Kidney epithelial cell (primary cell): ENCODE measurements around the gene ARSG. TPM values are rescaled to one million over a fixed set of nuclear protein-coding genes. Genes with fewer than 3 reads are reported as not detected.
A peak's percentile ranks its signal among the peaks of the same experiment; 100 is the strongest.
"Not testable (repeated sequence)": the region's sequence is repeated elsewhere in the genome, so short reads cannot be mapped to it uniquely, and the experiment has no call there.

ENCODE experiments used
- DNase-seq: peaks from one replicate; pipeline ENCODE4 v3.0.0-alpha.2; 2010; ENCODE audit warnings: low read depth
- H3K27me3 ChIP-seq: 2 replicates; pipeline ENCODE4 v1.6.0; 2011; ENCODE audit warnings: low read length; ENCODE audit not compliant: control insufficient read depth, insufficient read depth
- H3K36me3 ChIP-seq: 2 replicates; pipeline ENCODE4 v1.5.1; 2011; ENCODE audit warnings: low read length; ENCODE audit not compliant: control insufficient read depth, insufficient read depth
- H3K4me3 ChIP-seq: 2 replicates; pipeline ENCODE4 v1.5.1; 2011; ENCODE audit warnings: low read depth, mild to moderate bottlenecking, control low read depth, low read length
- total RNA-seq: library from RNA; depleted of rRNA; stranded (reverse); fragments of >200 nt; gene quantifications from 2 replicates; pipeline ENCODE4 v1.2.3, GENCODE V29; 2015
- TF ChIP-seq, protein P1 (sequence below): IDR thresholded peaks from 2 replicates; pipeline ENCODE4 v1.5.1; 2011; ENCODE audit warnings: mild to moderate bottlenecking, moderate library complexity, low read length, control low read depth, inconsistent platforms; ENCODE audit not compliant: insufficient read depth, poor library complexity, severe bottlenecking

Gene ARSG
- total RNA-seq, 1 donor from 2014 or later: 2.9 TPM

- TF ChIP-seq, protein P1, sequence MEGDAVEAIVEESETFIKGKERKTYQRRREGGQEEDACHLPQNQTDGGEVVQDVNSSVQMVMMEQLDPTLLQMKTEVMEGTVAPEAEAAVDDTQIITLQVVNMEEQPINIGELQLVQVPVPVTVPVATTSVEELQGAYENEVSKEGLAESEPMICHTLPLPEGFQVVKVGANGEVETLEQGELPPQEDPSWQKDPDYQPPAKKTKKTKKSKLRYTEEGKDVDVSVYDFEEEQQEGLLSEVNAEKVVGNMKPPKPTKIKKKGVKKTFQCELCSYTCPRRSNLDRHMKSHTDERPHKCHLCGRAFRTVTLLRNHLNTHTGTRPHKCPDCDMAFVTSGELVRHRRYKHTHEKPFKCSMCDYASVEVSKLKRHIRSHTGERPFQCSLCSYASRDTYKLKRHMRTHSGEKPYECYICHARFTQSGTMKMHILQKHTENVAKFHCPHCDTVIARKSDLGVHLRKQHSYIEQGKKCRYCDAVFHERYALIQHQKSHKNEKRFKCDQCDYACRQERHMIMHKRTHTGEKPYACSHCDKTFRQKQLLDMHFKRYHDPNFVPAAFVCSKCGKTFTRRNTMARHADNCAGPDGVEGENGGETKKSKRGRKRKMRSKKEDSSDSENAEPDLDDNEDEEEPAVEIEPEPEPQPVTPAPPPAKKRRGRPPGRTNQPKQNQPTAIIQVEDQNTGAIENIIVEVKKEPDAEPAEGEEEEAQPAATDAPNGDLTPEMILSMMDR: no peak
- Histone ChIP-seq H3K27me3 (no peaks in the 10 kb centered on the region), H3K4me3 (no peak overlapping the region), H3K36me3 (no peaks in the 10 kb centered on the region)
- no peak for DNase-seq
These were observed 61.8 kb downstream of the ARSG start for GRCh38 chr17:68353111-68353521.

GRCh38 chr17:68354311-68354710 lies 63.0 kb downstream of the ARSG start:
- H3K27me3 ChIP-seq, DNase-seq, H3K4me3 ChIP-seq, H3K36me3 ChIP-seq: not testable (repeated sequence)

DNA sequence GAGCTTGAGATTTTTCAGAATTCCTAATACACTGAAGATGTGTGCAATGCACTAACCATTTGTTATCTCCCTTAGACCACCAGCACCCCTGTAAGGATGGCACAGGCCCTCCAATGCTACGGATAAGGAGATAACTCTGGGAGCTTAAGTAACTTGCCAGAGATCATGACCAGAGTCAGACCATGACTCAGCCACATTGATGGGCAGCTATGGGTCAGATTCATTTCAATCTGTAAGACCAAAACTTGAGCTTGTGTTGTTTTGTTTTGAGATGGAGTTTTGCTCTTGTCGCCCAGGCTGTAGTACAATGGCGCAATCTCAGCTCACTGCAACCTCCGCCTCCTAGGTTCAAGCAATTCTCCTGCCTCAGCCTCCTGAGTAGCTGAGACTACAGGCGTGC lies 63.8 kb downstream of the ARSG start:
- DNase-seq, H3K36me3 ChIP-seq, H3K27me3 ChIP-seq, H3K4me3 ChIP-seq: not testable (repeated sequence)

GRCh38 chr17:68356520-68356919 lies 65.2 kb downstream of the ARSG start:
- no peak overlapping the region for H3K4me3 ChIP-seq
- no peaks in the 10 kb centered on the region for H3K36me3 ChIP-seq
- DNase-seq: peak; percentile 14
- no peaks in the 10 kb centered on the region for H3K27me3 ChIP-seq
- TF ChIP-seq, protein P1: no peak

GRCh38 chr17:68356949-68357455 lies 65.7 kb downstream of the ARSG start:
- Histone ChIP-seq H3K4me3 (no peak overlapping the region), H3K36me3 (no peaks in the 10 kb centered on the region), H3K27me3 (no peaks in the 10 kb centered on the region)
- DNase-seq: no peak
- TF ChIP-seq, protein P1: no peak

DNA sequence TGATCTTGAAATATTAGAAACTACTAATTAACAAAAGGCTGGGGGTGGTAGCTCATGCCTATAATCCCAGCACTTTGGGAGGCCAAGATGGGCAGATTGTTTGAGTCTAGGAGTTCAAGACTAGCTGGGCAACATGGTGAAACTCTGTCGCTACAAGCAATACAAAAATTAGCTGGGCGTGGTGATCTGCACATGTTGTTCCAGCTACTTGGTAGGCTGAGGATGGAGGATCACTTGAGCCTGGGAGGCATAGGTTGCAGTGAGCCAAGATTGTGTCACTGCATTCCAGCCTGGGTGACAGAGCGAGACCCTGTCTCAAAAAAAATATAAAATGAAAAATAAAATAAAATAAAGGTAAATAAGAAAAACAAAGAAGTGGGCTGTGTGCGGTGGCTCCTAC lies 66.6 kb downstream of the ARSG start:
- TF ChIP-seq, protein P1: no peak
- DNase-seq: no peak
- H3K36me3 ChIP-seq: no peaks in the 10 kb centered on the region
- H3K27me3 ChIP-seq: no peaks in the 10 kb centered on the region
- H3K4me3 ChIP-seq: no peak overlapping the region

GRCh38 chr17:68359791-68360535 lies 68.7 kb downstream of the ARSG start:
- Histone ChIP-seq H3K4me3 (no peak overlapping the region), H3K36me3 (no peaks in the 10 kb centered on the region), H3K27me3 (no peaks in the 10 kb centered on the region)
- TF ChIP-seq, protein P1: no peak
- no peak for DNase-seq
